ENCODE results near the gene HPRT1.

HPRT1 gene

GRCh38 chrX:134544513-134545151 is 84.7 kb downstream of the HPRT1 start:
- no peak for DNase-seq

- no peak for DNase-seq
Observed at GRCh38 chrX:134545510-134545909, 85.5 kb downstream of the HPRT1 start.

- no peak for DNase-seq
Observed at GRCh38 chrX:134546187-134546586, 86.2 kb downstream of the HPRT1 start.

GRCh38 chrX:134547047-134547679 is 87.2 kb downstream of the HPRT1 start:
- DNase-seq: no peak

GRCh38 chrX:134548257-134549201 is 88.6 kb downstream of the HPRT1 start:
- no peak for DNase-seq

Measured in activated CD4-positive, alpha-beta T cell treated with anti-CD3 and anti-CD28 coated beads for 1 hour (primary cell).